ENCODE measurements around the gene HLA-DMA.

HLA-DMA gene

GRCh38 chr6:32940656-32941213 lies 12.2 kb downstream of the HLA-DMA start, which contains the start of gene HLA-DMB:
HLA-DMB (minus strand) TSS chr6:32941028; CDS start chr6:32940807, 221 bp downstream.
- peak; percentile 13 for DNase-seq (ENCODE audit: low read depth)
- no peak for TF ChIP-seq CTCF (IDR thresholded peaks at IDR 0.05; ENCODE audit: control insufficient read depth, insufficient read depth, low read depth, low read length, missing control alignments)
- H3K4me3 ChIP-seq (ENCODE audit: control insufficient read depth, low read depth, low read length): no peak within 1 kb of the TSS

GRCh38 chr6:32938494-32938893 lies 14.4 kb downstream of the HLA-DMA start:
- no peak for TF ChIP-seq CTCF (IDR thresholded peaks at IDR 0.05; ENCODE audit: control insufficient read depth, insufficient read depth, low read depth, low read length, missing control alignments)
- DNase-seq (ENCODE audit: low read depth): no peak
- no peak overlapping the region for H3K4me3 ChIP-seq (ENCODE audit: control insufficient read depth, low read depth, low read length)

- no peak overlapping the region for H3K4me3 ChIP-seq (ENCODE audit: control insufficient read depth, low read depth, low read length)
- no peak for DNase-seq (ENCODE audit: low read depth)
- TF ChIP-seq CTCF (IDR thresholded peaks at IDR 0.05; ENCODE audit: control insufficient read depth, insufficient read depth, low read depth, low read length, missing control alignments): no peak
These were observed 15.7 kb downstream of the HLA-DMA start for GRCh38 chr6:32937230-32937633.

GRCh38 chr6:32936239-32937152 lies 16.4 kb downstream of the HLA-DMA start:
- TF ChIP-seq CTCF (IDR thresholded peaks at IDR 0.05; ENCODE audit: control insufficient read depth, insufficient read depth, low read depth, low read length, missing control alignments): no peak
- no peak for DNase-seq (ENCODE audit: low read depth)
- H3K4me3 ChIP-seq (ENCODE audit: control insufficient read depth, low read depth, low read length): no peak overlapping the region

GRCh38 chr6:32935551-32936238 lies 17.2 kb downstream of the HLA-DMA start:
- no peak overlapping the region for H3K4me3 ChIP-seq (ENCODE audit: control insufficient read depth, low read depth, low read length)
- DNase-seq (ENCODE audit: low read depth): no peak
- TF ChIP-seq CTCF (IDR thresholded peaks at IDR 0.05; ENCODE audit: control insufficient read depth, insufficient read depth, low read depth, low read length, missing control alignments): no peak

- DNase-seq (ENCODE audit: low read depth): peak; percentile 25
- peak; percentile 87 for TF ChIP-seq CTCF (IDR thresholded peaks at IDR 0.05; ENCODE audit: control insufficient read depth, insufficient read depth, low read depth, low read length, missing control alignments)
- no peak overlapping the region for H3K4me3 ChIP-seq (ENCODE audit: control insufficient read depth, low read depth, low read length)
These were observed 19.2 kb downstream of the HLA-DMA start for GRCh38 chr6:32933661-32934085.

Measured in AG09309 (cell line).